Activated CD4-positive, CD25-positive, alpha-beta regulatory T cell treated with anti-CD3 and anti-CD28 coated beads, Interleukin-2, amount 50 U/mL, for 24 hours (primary cell): Measurements from ENCODE around the gene PAPSS1.
"Not testable (repeated sequence)": the region's sequence is repeated elsewhere in the genome, so short reads cannot be mapped to it uniquely, and the experiment has no call there.

Experiments used
- ATAC-seq, 2 donors: fragments of 150-1000 bp; cut with Tn5 transposase; one replicate each; pipeline ENCODE4 v1.10.0; 2021; ENCODE audit warnings: mild to moderate bottlenecking in 1 of 2, moderate library complexity in 1 of 2

PAPSS1 gene

DNA sequence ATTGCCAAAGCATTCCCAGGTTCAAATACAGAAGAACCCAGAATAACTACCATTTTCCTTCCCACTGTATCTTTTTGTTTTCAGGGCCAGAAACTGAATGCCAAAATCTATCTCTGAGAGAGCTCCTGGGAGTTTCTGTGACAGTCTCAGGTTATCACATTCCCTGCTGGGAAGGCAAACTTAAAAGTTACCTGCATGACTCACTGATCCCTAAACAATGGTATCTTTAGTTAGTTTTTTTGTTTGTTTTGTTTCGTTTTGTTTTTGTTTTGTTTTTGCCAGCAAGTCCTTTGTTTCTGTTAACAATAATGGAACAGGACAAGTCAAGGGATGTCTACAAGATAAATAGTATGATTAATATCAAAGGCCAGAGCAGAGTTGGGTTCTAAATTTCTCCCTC is 34.3 kb downstream of the PAPSS1 start:
- ATAC-seq = no peak

DNA sequence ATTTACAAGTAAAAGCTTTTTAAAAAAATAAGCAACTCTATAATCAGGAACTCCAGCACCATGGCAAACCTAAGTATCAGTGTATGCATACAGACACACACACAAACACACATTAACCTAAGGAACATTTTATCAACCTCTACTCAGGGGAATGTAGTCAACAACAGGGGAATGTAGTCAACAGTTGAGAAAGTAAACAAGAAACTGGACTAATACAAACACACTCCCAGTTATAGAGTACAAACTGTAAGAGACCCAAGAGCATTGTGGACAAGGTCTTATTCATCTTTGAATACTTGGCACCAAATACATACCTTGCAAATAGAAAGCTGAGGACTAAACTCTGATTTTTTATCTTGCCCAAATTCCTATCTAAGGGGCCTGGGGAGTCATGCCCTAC is 36.2 kb downstream of the PAPSS1 start:
- no peak for ATAC-seq

DNA sequence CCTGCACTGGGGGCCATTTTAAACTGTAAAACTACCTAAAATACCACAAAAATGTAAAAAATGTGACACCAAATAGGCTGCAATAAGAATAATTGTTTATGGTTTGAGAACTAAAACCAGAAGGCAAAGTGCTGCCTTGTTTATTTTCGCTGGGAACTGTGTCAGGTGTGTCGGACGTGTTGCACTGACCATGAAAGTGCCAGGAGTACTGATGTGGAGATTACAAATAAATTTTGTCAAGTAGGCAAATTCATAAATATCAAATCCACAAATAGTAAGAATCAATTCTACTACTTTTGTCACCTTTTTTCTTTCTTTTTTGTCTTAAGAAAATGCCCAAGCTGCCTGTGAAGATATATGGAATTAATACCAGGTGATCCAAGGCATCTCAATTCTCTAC is 37.7 kb downstream of the PAPSS1 start:
- no peak for ATAC-seq

DNA sequence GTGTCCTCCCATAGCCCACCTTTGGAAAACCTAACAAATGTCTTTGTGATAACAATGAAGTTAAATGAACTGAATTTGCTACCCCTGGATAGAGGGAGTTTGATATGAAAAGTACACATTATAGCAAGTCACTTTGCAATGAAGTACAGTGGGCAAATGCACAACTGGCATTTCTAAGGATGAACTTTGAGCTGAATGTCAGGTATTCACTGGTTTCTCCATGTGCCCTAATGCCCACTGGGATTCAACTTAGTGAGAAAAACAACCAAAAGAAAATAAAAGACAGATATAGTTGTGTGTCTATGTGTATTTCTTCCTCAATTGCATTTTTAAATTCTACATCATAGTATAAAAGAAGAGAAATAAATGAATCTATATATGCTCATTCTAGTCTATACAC is 51.0 kb downstream of the PAPSS1 start:
- ATAC-seq = no peak

DNA sequence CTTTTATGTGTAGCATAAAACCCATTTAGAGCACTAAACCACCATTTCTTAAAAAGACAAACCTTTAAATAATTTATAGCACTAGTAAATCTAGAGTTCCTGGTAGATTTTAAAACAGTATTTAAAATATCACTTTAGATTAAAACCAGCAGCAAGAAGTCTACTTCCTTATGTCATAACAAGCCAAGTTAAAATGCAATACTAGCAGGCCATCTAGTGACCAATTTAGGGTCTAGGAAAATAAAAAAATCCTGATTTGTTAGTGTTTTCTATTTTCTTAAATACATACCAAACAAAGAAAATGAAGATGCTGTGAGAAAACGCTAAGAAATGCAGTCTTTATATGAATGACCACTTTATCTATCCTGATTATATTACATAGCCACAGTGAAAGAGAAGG is 53.9 kb downstream of the PAPSS1 start:
- no peak for ATAC-seq

DNA sequence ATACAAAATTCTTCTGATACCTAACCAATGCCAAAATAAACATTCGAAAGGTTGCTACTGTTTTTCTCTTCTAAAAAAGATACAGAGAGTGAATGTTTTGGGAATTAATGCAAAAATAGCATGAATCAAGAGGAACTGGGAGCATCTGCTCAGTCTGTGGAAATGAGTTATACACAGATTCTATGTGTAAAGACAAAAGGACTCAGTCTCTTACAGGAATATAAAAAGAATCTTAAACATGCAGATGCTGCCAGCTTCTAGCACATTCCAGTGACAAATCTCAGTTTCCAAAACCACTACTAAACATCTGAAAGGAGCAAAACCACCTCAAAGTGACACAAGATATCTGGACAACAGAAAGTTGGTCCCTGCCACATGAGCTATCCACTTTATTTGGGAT is 55.0 kb downstream of the PAPSS1 start:
- no peak for ATAC-seq

DNA sequence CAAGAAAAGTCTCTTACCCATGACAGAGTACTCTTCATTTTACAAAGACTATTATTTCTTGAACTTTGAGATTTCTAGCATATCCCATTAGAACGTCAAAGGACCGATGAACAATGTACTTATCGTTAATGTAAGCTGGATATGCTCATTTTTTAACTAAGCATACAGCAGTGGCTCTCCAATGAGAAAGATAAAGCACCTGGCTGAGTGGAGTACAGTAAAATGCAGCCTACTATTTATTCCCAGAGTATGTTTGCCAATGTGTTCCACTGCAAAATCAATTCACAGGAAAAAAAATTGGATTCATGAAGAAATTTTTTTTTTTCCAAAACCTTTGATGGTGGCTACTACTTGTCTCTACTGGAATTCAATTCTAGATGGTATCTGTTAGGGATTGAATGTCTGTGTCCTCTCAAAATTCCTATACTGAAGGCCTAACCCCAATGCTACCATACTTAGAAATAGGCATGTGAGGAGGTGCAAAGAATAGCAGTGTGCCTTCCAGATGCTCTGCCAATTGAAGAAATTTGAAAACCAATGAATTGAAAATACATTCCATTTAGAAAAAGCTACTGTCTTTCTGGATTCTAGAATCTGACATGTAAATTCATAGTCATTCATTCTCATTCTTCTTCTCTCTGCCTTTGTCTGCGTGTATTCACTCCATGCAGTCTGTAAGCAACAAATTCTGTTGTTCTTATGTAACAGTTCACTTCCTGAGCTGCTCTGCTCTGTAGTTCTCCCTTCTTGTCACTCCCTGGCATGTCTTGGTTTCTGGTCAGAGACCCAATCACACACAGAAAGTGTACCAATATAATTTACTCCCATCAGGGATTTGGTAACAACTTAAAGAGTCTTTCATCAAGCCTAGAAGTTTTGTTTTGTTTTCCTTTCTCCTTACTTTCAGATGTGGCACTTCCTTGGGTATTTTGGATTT is 61.4 kb downstream of the PAPSS1 start:
- ATAC-seq = no peak

DNA sequence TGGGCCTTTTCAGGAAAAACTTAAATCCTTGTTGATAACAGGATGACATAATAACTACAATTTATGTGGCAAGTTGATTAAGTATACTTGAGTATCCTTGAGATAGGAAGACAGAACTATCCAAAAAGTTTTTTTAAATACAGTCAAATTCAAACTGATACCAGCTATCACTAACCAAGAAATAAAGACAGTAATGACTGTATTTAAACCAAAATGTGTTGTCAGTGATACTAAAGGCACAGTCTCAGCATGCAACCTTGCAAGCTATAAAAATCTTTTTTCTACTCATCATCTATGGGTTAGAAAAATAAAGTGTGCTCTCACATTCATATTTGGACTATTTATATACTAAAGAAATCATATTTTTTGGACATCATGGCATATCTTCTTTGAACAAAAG is 64.7 kb downstream of the PAPSS1 start:
- ATAC-seq = no peak

DNA sequence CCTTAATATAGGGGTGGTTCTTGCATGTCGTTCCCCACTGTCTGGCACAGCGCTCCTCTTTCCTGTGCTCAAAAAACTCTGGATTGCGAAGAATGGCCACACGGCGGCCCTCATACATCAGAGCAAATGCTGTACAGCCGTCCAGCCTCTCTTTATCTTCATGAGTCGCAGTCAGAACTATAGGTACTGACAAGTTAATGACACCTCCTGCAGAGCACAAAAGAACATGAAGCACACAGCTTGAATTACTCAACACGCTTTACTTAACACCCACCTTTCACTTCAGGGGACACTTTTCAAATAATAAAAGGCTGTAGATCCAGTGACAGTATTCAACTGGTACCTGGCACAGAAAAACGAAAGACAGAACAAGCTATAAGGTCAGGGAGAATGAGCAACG is 65.3 kb downstream of the PAPSS1 start:
- ATAC-seq = no peak

DNA sequence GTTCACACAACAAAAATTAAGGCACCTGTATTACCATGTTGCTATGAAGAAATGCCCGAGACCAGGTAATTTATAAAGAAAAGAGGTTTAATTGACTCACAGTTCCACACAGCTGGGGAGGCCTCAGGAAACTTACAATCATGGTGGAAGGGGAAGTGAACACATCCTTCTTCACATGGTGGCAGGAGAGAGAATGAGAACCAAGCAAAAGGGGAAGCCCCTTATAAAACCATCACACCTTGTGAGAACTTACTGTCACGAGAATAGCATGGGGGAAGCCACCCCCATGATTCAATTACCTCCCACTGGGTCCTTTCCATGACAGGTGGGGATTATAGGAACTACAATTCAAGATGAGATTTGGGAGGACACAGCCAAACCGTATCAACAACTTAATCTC is 68.6 kb downstream of the PAPSS1 start:
- not testable (repeated sequence) for ATAC-seq

DNA sequence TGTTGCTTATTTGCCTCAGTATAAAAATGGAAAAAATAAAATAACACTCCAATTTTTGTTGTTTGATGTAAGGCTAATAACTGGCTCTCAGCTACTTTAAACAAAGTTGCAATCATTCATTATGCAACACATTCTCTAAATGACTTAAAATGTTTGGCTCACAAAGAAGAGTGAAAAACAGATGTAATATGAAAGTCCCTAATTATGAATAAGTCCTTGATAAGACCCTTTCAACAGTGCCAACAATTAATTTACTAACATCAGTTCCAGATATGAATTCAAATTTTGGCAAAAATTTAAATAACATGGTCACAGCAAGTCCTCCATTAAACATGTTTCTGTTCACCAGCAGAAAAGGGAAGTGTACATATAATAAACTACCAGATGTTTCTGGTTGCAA is 69.8 kb downstream of the PAPSS1 start:
- no peak for ATAC-seq

DNA sequence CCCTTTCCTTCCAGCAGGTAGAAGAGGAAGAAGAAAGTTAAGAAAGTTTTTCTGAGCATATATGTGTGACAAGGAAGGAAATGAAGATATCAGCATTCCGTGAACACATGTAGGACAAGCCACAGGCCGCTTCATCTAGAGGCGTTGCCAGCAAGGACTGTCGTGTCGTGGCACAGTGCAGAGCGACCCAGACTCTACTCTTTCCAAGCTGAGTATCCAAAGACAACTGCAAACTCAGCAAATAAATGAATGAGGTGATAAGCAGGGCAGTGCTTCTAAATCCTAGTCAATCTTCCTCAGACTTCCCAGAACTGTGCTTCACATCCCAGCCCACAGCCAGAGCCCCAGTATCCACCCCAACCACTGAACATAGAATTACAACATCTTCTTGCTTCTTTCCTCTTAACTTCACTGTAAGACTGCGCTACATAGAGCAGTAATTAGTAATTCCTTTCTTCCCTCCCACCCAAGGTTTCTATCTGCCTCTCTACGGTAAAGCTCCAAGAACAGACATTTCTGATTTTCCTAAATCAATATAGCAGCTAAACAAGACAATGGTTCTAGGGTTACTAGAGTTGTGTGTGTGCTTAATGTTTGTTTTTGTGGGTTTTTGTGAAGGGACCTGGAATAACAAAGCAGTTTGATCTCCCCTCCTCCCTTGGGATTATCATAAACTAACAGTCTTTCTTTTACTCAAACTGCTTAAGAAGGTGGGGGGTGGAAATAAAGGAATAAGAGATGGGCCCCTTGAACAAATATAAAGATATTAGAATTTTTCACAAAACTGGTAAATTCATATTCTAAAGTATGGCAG is 71.6 kb downstream of the PAPSS1 start:
- ATAC-seq = no peak

DNA sequence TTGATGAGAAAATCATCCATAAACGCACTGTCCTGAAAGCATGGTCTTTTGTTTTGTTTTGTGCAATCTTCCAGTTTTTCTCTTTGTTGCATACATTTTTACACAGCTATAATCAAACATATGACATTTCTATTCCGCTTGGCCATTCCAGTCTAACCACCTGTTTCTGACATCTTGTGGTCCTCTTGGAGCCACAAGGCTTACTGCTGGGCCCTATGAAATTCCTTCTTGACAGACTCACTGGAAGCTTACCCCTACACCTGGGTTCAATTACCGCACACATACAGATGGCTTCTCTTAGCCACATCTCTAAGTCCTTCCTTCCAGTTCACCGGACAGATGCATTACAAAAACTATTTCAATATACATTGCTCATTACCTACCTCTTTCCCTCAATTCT is 72.4 kb downstream of the PAPSS1 start:
- no peak for ATAC-seq

DNA sequence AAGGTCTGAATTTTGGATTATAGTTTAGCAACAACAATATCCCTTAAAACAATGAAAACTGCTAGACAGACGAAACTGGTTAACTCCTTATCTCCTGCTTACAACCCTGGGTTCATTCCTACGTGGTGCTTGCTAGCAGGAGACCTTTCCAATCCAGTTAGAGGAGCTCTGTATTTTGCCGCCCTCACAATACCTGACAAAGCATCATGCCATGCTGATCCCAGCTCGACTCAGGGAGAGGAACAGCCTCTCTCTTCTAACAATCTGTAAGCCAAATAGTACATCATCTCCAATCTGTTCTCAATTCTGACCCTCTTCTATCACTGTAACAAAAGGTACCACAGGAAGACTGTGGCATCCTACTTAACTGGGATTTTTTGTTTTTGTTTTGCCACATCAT is 74.4 kb downstream of the PAPSS1 start:
- no peak for ATAC-seq

DNA sequence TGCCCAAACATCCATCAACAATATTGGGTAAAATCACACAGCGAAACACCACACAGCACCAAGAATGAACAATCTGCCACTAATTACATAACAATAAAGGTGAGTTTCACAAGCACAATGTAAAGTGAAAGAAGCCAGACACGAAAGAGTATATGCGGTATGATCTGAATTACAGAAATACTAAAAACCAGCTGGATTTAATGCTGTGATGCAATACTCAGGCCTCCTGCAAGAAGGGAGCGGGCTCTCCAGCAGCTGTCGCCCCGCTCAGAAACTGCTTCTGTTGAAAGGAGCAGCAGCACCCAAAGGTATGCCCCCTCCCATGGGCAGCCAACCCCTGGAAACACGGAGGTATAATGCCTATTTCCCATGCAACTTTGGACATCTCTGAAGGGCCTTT is 77.0 kb downstream of the PAPSS1 start:
- ATAC-seq = no peak

DNA sequence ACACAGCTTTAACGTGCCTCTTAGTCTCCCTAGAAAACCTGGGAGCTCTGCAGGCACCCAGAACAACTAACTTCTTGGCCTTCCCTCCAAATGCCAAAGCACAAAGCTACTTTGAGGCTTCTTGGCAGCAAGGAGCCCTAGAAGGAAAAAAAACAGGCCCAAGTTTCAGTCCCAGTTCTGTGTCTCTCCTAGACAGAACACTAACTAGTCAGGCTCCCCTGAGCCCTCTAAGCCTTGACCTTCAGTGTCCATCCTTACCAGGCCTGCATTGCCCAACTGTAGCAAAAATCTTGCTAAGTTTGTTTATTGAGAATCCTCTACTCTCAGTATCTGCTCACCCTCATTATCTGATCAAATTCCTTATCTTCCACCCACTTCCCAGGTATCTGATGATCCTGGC is 79.2 kb downstream of the PAPSS1 start:
- ATAC-seq = no peak

DNA sequence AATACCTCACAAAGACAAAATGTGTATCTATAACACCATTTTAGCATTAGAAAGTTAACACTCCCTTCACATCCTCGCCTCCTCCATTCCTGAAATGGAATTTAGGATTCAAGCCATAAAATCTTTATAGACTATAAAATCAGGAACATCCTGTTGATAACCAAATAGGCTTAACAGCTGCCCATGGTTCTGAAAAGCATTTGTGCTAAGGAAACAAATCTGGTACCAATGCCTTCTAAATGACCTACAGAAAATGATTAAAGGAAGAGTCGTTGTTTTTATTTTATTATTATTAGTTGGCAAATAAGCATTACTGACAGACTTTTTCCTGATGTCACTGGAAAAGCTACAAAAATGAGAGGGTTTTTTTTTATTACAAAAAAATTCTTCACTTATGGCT is 79.8 kb downstream of the PAPSS1 start:
- ATAC-seq = no peak

DNA sequence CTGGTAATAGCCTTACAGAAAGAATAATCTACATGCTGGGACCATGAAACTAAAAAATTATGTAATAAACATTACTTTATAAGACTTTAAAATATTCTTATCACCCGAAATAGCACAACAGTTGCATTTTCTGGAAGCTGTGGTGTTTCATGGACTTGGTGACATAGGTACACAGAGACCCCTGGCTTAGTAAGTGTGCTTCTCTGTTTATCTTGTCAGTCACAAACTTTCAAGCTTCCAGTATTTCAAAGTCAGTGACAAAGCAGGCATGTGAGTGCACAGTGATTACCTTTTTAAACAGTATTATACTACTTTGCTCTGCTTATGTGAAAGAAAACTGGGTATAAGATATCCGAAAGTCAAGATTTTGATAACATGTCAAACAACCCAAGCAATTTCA is 84.3 kb downstream of the PAPSS1 start:
- ATAC-seq = no peak

DNA sequence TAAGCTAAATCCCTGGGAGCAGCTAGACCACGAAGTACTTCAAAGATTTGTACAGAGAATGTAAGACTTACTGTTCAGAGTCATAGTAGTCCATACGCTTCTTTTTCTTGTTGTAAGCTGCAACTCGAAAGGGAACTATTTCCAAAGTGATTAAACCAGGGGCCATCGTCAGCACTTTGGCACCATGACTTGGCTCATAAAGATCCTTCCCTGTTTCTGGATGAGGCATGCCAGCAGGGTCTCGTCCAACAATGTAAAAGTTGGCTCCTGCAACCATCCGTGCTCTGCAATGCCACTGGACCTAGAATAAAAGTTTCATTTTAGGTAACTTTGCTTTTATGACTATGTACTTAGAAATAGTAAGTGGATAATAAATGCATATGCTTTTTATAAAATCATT is 88.5 kb downstream of the PAPSS1 start:
- ATAC-seq = no peak

DNA sequence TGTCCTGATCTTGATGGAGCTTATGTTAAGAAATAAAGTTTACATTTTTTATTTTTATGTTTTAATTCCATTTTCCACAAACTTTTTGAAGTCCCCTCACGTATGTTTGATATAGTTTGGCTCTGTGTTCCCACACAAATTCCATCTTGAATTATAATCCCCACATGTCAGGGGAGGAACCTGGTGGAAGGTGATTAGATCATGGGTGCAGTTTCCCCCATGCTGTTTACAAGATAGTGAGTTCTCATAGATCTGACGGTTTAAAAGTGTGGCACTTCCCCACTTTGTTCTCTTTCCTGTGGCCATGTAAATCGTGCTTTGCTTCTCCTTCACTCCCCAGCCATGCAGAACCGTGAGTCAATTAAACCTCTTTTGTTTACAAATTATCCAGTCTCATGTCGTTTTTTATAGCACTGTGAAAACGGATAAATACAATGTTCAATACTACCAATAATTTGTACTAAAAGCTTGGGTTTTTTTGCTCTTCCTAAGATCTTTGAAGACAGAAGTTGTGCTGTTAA is 89.8 kb downstream of the PAPSS1 start:
- ATAC-seq = no peak

DNA sequence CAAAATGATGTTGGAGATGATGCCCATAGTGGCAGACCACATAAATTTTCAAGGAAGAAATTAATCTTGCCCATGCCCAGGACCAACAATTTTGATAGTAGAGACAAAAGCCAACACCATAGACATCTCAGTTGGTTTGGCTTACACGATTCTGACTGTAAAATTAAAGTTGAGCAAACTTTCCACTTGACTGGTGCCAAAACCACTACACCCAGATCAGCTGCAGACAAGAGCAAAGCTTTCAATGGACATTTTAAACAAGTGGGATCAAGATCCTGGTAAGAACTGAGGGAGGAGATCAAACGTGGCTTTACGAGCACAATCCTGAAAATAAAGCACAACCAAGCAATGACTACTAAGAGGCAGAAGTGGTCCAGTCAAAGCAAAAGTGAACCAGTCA is 90.7 kb downstream of the PAPSS1 start:
- ATAC-seq = no peak

DNA sequence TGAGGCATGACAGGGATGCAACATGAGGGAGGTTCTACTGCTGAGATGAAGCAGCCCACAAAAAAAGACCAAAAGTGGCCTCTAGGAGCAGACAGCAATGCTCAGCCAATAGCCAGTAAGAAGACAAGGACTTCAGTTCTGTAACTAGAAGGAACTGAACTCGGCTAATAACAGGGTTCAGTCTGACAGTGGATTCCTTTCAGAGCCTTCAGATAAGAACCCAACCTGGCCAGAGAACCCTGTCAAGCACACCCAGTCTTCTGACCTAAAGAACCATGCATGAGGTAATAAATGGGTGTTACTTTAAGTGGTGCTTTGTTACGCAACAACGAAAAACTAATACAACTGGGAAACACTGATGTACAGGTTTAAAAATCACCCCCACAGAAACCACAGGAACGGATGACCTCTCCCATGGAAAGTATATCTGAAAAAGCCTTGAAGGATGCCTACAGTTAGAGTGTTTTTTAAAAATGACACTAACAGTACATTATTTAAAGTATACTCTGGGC is 94.6 kb downstream of the PAPSS1 start:
- no peak for ATAC-seq

DNA sequence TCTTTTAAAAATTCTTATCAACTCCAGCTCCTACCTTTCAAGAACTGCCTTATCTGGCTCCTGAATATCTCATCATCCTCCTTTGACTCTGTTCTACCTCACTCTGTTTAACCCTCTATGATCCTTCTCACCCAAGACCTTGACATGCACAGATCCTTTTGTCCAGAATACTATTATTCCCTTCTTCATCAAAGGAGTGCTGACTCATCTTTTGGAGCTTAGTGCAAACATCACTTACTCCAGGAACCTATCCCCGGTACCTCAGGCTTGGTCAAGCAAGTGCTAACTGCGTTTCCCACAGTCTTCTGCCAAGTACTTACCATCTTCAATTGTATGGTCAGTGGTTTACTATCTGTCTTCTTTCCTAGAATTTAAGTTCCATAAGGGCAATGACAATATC is 96.0 kb downstream of the PAPSS1 start:
- ATAC-seq = no peak

DNA sequence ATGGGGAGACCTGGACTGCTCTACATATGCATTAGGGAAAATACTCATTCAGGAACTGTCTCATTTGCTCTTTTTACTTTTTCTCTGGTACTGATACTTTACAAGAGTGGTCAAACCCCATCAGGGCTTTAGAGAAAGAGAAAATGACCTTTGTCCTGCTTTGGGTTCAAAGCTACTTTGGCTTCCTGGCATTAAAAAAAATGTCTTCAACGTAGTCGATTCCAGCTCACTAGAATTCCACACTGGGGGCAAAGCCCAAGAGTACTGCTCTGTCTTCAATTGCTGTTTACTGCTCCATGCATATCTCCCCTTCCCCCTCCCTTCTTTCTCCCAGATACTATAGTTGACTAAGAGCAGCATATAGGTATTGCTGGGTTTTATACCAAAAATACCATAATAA is 98.0 kb downstream of the PAPSS1 start:
- no peak for ATAC-seq
